Suprapubic skin (tissue), 4 donors: ENCODE data around the gene KY. TPM values are rescaled to one million over a fixed set of nuclear protein-coding genes. Genes with fewer than 3 reads are reported as not detected.
A peak's percentile ranks its signal among the peaks of the same experiment; 100 is the strongest.

ENCODE experiments used
- DNase-seq, 2 donors: peaks; one replicate each; pipeline ENCODE4 v3.0.0-alpha.2; 2019; ENCODE audit warnings: low spot score in 2 of 2
- H3K27ac ChIP-seq: fragments of 200-600 bp; sonication (generic); one replicate; pipeline ENCODE4 v1.5.1; 2019
- H3K27me3 ChIP-seq: fragments of 200-600 bp; sonication (generic); one replicate; pipeline ENCODE4 v1.5.1; 2019
- H3K36me3 ChIP-seq: fragments of 200-600 bp; sonication (generic); one replicate; pipeline ENCODE4 v1.5.1; 2019
- H3K4me1 ChIP-seq: fragments of 200-600 bp; sonication (generic); one replicate; pipeline ENCODE4 v1.5.1; 2019
- H3K4me3 ChIP-seq: fragments of 200-600 bp; sonication (generic); one replicate; pipeline ENCODE4 v1.5.1; 2019; ENCODE audit warnings: mild to moderate bottlenecking
- H3K9me3 ChIP-seq: fragments of 200-600 bp; sonication (generic); one replicate; pipeline ENCODE4 v1.5.1; 2019
- EP300 ChIP-seq: sonication (generic); formaldehyde crosslinking; IDR thresholded peaks from one replicate; pipeline ENCODE4 v1.6.1; 2017; ENCODE audit warnings: antibody characterized with exemption
- POLR2A ChIP-seq, 2 donors: fragments of 450-650 bp; IDR thresholded peaks; one replicate each; pipeline ENCODE4 v1.6.1; 2017; ENCODE audit warnings: antibody characterized with exemption in 2 of 2, mild to moderate bottlenecking in 2 of 2, moderate library complexity in 2 of 2
- POLR2AphosphoS5 ChIP-seq, 3 donors: sonication (generic); formaldehyde crosslinking; IDR thresholded peaks; one replicate each; pipeline ENCODE4 v1.6.1; 2017; ENCODE audit warnings: antibody characterized with exemption in 3 of 3
- WGBS: methylation state at CpG from one replicate; pipeline ENCODE4 v1.1.5; 2018; 5-methylcytosine and 5-hydroxymethylcytosine counted together
- total RNA-seq, 4 donors: library from RNA; depleted of rRNA; stranded (reverse); fragments of >200 nt; gene quantifications; one replicate each; pipeline ENCODE4 v1.1.0, GENCODE V29; 2016
- TF ChIP-seq, protein P1 (sequence below), 2 donors: fragments of 200-600 bp in 1 of 2; fragments of 450-650 bp in 1 of 2; sonication (generic) in 1 of 2; IDR thresholded peaks; one replicate each; pipeline ENCODE4 v1.5.1; 2016 to 2019; ENCODE audit warnings: antibody characterized with exemption in 2 of 2, mild to moderate bottlenecking in 1 of 2, moderate library complexity in 1 of 2

The KY gene
- total RNA-seq, 4 donors from 2014 or later: 41.9 to 99.8 (median 53.9) TPM

DNA sequence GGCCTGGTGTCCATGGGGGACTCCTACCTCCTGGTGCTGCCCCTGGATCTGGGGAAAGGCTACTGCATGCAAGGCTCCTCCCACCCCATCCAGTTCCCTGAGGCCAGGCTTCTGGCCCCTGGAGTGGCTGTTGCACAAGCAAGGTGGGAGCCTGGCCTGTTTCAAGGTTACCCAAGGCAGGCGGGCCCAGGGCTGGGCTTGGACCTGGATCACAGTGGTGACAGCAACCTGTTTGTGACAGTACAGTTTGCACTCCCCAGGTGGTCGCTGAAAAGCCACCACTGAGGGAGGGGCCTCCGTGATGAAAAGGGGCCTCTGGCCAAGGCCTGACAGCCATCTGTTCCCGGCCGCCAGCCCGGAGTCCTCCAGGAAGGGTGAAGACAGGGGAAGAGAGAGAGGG is 14.4 kb upstream of the KY start:
- Histone ChIP-seq H3K27ac (no peak overlapping the region), H3K27me3 (no peaks in the 10 kb centered on the region), H3K4me1 (no peaks in the 10 kb centered on the region), H3K4me3 (no peak overlapping the region), H3K9me3 (no peaks in the 10 kb centered on the region), H3K36me3 (no peaks in the 10 kb centered on the region)
- DNase-seq: peak in 1 of 2 donors; percentile 74
- 75% methylated on average over 3 of the region's 6 CpGs for WGBS
- TF ChIP-seq POLR2AphosphoS5 (IDR thresholded peaks at IDR 0.05) (no peak), POLR2A (IDR thresholded peaks at IDR 0.05) (no peak)

- no peaks in the 10 kb centered on the region for H3K27me3 ChIP-seq
- H3K4me3 ChIP-seq: no peak overlapping the region
- H3K4me1 ChIP-seq: no peaks in the 10 kb centered on the region
- H3K27ac ChIP-seq: no peak overlapping the region
- DNase-seq: peak in 1 of 2 donors; percentile 40
- 84% methylated on average over 4 of the region's 7 CpGs for WGBS
- no peaks in the 10 kb centered on the region for H3K36me3 ChIP-seq
- no peaks in the 10 kb centered on the region for H3K9me3 ChIP-seq
- TF ChIP-seq, protein P1, sequence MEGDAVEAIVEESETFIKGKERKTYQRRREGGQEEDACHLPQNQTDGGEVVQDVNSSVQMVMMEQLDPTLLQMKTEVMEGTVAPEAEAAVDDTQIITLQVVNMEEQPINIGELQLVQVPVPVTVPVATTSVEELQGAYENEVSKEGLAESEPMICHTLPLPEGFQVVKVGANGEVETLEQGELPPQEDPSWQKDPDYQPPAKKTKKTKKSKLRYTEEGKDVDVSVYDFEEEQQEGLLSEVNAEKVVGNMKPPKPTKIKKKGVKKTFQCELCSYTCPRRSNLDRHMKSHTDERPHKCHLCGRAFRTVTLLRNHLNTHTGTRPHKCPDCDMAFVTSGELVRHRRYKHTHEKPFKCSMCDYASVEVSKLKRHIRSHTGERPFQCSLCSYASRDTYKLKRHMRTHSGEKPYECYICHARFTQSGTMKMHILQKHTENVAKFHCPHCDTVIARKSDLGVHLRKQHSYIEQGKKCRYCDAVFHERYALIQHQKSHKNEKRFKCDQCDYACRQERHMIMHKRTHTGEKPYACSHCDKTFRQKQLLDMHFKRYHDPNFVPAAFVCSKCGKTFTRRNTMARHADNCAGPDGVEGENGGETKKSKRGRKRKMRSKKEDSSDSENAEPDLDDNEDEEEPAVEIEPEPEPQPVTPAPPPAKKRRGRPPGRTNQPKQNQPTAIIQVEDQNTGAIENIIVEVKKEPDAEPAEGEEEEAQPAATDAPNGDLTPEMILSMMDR (IDR thresholded peaks at IDR 0.05): no peak
- TF ChIP-seq POLR2A (IDR thresholded peaks at IDR 0.05): no peak
- TF ChIP-seq POLR2AphosphoS5 (IDR thresholded peaks at IDR 0.05): no peak
- TF ChIP-seq EP300: no peak
Measured at GRCh38 chr3:134663721-134664456, 13.1 kb upstream of the KY start.

- TF ChIP-seq, protein P1 (IDR thresholded peaks at IDR 0.05): no peak
- no peak for TF ChIP-seq POLR2A (IDR thresholded peaks at IDR 0.05)
- peak in 1 of 2 donors; percentile 53 for DNase-seq
- no peaks in the 10 kb centered on the region for H3K4me1 ChIP-seq
- no peaks in the 10 kb centered on the region for H3K9me3 ChIP-seq
- 86% methylated on average over 5 of the region's 5 CpGs for WGBS
- no peak overlapping the region for H3K27ac ChIP-seq
- no peak overlapping the region for H3K4me3 ChIP-seq
- no peaks in the 10 kb centered on the region for H3K36me3 ChIP-seq
- no peaks in the 10 kb centered on the region for H3K27me3 ChIP-seq
Measured at GRCh38 chr3:134660046-134660441, 9.2 kb upstream of the KY start.

DNA sequence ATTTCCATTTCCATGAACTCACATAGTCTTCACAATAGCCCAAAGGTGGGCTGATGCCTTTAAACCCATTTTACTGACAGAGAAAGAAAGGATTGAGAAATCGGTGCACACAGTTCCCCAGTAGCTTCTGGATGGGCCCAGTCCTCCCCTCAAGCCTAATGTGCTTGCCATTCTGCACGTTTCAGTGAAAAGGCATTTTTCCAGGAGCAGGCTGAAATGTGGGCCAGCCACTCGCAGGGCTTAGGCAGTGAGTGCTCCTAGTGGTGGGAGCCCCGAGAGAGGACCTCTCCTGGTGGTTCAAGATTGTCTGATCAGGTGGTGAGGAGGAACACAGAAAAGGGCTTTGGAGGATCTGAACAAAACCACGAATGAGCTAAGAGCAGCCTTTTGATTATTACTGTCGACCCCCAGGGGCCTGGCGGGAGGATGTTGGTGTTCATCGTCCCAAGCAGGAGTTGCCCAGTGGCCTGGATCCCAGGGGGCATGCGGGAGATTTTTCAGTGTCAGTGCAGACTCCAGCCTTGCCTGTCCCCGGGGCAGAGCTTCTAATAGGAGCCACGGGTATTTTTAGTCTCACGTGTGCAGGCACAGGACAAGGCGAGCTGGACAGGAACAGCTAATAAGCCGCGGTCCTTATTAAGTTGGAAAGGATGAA is 8.7 kb upstream of the KY start:
- whole genome bisulfite sequencing: 81% methylated on average over 15 of the region's 15 CpGs
- H3K9me3 ChIP-seq: no peaks in the 10 kb centered on the region
- H3K4me1 ChIP-seq: no peaks in the 10 kb centered on the region
- TF ChIP-seq POLR2A (IDR thresholded peaks at IDR 0.05): no peak
- no peak for TF ChIP-seq POLR2AphosphoS5 (IDR thresholded peaks at IDR 0.05)
- TF ChIP-seq, protein P1 (IDR thresholded peaks at IDR 0.05): no peak
- TF ChIP-seq EP300: no peak
- peak in 1 of 2 donors; percentile 47 for DNase-seq
- no peak overlapping the region for H3K27ac ChIP-seq
- no peaks in the 10 kb centered on the region for H3K27me3 ChIP-seq
- H3K36me3 ChIP-seq: no peaks in the 10 kb centered on the region
- H3K4me3 ChIP-seq: no peak overlapping the region

- peak in 1 of 2 donors; percentile 31 for DNase-seq
- Histone ChIP-seq H3K27me3 (no peaks in the 10 kb centered on the region), H3K4me1 (no peaks in the 10 kb centered on the region), H3K36me3 (no peaks in the 10 kb centered on the region), H3K27ac (no peak overlapping the region), H3K4me3 (no peak overlapping the region), H3K9me3 (no peaks in the 10 kb centered on the region)
- WGBS: 54% methylated on average over 5 of the region's 5 CpGs
- TF ChIP-seq, protein P1 (IDR thresholded peaks at IDR 0.05): no peak
Measured at GRCh38 chr3:134658555-134658954, 7.7 kb upstream of the KY start.
